Breast epithelium (tissue), 3 donors: ENCODE data around the gene KCNAB3.

Source experiments
- POLR2A ChIP-seq: fragments of 450-650 bp; IDR thresholded peaks from one replicate; pipeline ENCODE4 v1.6.1; 2016; ENCODE audit warnings: antibody characterized with exemption, mild to moderate bottlenecking, moderate library complexity
- TF ChIP-seq, protein P1 (sequence below), 3 donors: fragments of 450-650 bp; IDR thresholded peaks; one replicate each; pipeline ENCODE4 v1.5.1; 2016 to 2017; ENCODE audit warnings: antibody characterized with exemption in 3 of 3, mild to moderate bottlenecking in 3 of 3, moderate library complexity in 3 of 3

DNA sequence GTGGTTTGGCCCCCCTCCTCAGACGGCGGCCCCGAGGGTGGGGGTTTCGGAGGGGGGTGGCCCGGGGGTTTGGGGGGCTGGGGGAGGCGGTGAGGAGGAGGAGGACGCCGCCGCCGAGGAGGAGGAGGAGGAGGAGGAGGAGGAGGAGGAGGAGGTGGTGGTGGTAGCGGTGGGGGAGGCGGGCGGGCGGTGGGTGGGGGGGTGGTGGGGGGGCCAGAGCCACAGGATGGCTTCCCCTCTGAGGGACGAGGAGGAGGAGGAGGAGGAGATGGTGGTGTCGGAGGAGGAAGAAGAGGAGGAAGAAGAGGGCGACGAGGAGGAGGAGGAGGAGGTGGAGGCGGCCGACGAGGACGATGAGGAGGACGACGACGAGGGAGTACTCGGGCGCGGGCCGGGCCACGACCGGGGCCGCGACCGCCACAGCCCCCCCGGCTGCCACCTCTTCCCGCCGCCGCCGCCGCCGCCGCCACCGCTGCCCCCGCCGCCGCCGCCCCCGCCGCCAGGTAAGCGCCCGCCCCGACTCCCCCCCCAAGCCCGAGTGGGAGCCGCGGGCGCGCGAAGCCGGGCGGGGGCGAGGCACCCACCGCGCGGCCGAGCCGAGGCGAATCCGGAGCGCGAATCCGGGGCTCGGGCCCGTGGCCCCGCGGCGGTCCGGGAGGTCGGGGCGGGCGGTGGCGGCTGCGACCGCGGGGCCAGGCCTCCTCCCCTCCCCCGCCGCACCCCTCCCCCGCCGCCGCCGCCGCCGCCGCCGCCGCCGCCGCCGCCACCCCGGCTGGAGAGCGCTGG, 44.9 kb downstream of the KCNAB3 start:
- TF ChIP-seq POLR2A: no peak
- TF ChIP-seq, protein P1, sequence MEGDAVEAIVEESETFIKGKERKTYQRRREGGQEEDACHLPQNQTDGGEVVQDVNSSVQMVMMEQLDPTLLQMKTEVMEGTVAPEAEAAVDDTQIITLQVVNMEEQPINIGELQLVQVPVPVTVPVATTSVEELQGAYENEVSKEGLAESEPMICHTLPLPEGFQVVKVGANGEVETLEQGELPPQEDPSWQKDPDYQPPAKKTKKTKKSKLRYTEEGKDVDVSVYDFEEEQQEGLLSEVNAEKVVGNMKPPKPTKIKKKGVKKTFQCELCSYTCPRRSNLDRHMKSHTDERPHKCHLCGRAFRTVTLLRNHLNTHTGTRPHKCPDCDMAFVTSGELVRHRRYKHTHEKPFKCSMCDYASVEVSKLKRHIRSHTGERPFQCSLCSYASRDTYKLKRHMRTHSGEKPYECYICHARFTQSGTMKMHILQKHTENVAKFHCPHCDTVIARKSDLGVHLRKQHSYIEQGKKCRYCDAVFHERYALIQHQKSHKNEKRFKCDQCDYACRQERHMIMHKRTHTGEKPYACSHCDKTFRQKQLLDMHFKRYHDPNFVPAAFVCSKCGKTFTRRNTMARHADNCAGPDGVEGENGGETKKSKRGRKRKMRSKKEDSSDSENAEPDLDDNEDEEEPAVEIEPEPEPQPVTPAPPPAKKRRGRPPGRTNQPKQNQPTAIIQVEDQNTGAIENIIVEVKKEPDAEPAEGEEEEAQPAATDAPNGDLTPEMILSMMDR (IDR thresholded peaks at IDR 0.05): no peak
